ENCODE results near the gene KATNAL1. TPM values are rescaled to one million over a fixed set of nuclear protein-coding genes. Genes with fewer than 3 reads are reported as not detected.

The KATNAL1 gene
- total RNA-seq, 1 donor from 2014 or later, result 20.2 TPM

DNA sequence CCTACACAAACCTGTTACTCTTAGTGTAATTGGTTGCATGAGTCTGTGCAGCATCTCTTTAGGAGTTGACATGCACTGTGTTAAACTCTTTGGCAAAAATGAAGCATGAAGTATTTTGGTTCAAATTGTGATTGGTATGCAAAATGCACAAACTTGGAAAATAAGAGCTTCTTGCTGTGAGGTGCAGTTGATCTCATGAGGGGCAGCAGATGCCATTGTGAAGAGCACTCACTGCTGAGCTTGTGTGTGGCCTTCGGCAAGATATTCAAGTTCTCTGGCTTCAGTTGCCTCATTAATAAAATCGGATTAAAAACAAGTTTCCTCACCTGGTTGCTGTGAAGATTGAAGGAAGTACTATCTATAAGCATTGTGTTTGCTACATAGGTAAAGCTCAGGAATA, 142.3 kb downstream of the KATNAL1 start:
- no peak for DNase-seq (ENCODE audit: extremely low spot score, unreplicated experiment)
- H3K9me3 Mint-ChIP-seq, result peaks cover 3% of the 10 kb centered on the region
- H3K27me3 Mint-ChIP-seq, result peaks cover 38% of the 10 kb centered on the region
- no peak overlapping the region for H3K4me3 Mint-ChIP-seq
- H3K27ac Mint-ChIP-seq, result no peak overlapping the region
- H3K36me3 Mint-ChIP-seq, result no peaks in the 10 kb centered on the region
- TF ChIP-seq, protein P1, sequence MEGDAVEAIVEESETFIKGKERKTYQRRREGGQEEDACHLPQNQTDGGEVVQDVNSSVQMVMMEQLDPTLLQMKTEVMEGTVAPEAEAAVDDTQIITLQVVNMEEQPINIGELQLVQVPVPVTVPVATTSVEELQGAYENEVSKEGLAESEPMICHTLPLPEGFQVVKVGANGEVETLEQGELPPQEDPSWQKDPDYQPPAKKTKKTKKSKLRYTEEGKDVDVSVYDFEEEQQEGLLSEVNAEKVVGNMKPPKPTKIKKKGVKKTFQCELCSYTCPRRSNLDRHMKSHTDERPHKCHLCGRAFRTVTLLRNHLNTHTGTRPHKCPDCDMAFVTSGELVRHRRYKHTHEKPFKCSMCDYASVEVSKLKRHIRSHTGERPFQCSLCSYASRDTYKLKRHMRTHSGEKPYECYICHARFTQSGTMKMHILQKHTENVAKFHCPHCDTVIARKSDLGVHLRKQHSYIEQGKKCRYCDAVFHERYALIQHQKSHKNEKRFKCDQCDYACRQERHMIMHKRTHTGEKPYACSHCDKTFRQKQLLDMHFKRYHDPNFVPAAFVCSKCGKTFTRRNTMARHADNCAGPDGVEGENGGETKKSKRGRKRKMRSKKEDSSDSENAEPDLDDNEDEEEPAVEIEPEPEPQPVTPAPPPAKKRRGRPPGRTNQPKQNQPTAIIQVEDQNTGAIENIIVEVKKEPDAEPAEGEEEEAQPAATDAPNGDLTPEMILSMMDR (conservative IDR thresholded peaks at IDR 0.05), result no peak
- H3K4me1 Mint-ChIP-seq (ENCODE audit: unreplicated experiment), result peaks cover 13% of the 10 kb centered on the region

DNA sequence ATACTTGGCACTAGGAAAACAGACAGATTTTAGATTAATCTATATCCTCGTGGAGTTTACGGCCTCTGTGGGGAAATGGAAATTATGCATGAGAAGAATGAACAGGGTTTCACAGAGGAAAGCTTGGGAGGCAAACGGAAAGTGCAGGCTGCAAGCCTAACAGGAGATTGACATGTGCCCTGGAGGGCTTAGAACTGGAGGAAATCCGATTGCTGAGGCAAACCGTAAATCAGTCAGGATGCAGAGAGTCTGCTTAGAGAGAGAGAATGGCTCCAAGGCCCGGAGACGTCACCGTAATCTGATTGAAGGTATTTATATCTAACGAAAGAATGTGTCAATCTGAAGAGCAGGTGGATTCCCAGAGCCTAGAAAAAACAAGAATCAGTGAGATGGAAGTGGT, 143.2 kb downstream of the KATNAL1 start:
- Mint-ChIP-seq H3K27ac (no peak overlapping the region), H3K9me3 (peaks cover 3% of the 10 kb centered on the region), H3K27me3 (peaks cover 38% of the 10 kb centered on the region), H3K4me3 (no peak overlapping the region), H3K36me3 (no peaks in the 10 kb centered on the region), H3K4me1 (ENCODE audit: unreplicated experiment) (peaks cover 19% of the 10 kb centered on the region)
- TF ChIP-seq, protein P1 (conservative IDR thresholded peaks at IDR 0.05), result no peak
- no peak for DNase-seq (ENCODE audit: extremely low spot score, unreplicated experiment)

DNA sequence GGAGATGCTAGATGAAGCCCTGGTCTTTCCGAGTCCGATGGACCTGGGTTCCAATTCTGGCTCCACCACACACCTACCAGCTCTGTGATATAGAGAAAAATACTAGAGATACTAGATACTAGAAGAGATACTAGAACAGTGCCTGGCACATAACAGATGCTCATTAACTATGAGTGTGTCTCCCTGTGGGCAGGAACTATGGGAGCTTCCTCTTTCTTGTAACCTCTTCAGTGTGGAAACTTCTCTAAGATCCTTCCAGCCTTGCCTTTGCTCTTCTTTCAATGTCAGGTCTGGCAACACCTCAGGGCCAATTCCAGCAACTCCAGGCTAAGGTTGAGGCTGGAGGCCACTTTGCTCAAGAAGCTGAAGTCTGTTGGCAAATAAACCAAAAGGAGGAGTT, 143.9 kb downstream of the KATNAL1 start:
- H3K4me3 Mint-ChIP-seq, result no peak overlapping the region
- peaks cover 25% of the 10 kb centered on the region for H3K4me1 Mint-ChIP-seq (ENCODE audit: unreplicated experiment)
- DNase-seq (ENCODE audit: extremely low spot score, unreplicated experiment), result no peak
- H3K9me3 Mint-ChIP-seq, result peaks cover 3% of the 10 kb centered on the region
- TF ChIP-seq, protein P1 (conservative IDR thresholded peaks at IDR 0.05), result no peak
- H3K27me3 Mint-ChIP-seq, result peaks cover 35% of the 10 kb centered on the region
- H3K27ac Mint-ChIP-seq, result no peak overlapping the region
- H3K36me3 Mint-ChIP-seq, result no peaks in the 10 kb centered on the region

DNA sequence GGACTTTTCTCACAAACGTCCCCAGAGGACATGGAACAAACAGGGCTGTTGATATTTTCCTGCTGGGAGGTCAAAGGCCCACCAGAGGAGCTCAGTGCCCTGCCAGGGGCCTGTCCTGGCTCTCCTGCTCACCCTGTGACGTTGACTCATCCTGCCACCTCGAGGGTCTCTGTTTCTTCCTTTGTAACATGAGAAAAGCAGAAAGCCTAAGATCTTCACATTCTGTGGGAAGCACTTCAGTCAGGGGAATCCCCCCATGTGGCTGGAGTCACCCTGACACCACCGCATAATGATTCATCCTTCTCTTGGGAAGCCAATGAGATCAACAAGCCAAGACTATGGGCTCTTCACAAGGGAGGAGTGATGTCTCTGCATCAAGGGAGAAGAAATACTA, 147.9 kb downstream of the KATNAL1 start:
- DNase-seq (ENCODE audit: extremely low spot score, unreplicated experiment), result no peak
- TF ChIP-seq, protein P1 (conservative IDR thresholded peaks at IDR 0.05), result no peak
- Mint-ChIP-seq H3K4me3 (no peak overlapping the region), H3K27me3 (peaks cover 37% of the 10 kb centered on the region), H3K36me3 (no peaks in the 10 kb centered on the region), H3K27ac (no peak overlapping the region), H3K9me3 (peaks cover 3% of the 10 kb centered on the region), H3K4me1 (ENCODE audit: unreplicated experiment) (peaks cover 33% of the 10 kb centered on the region)

DNA sequence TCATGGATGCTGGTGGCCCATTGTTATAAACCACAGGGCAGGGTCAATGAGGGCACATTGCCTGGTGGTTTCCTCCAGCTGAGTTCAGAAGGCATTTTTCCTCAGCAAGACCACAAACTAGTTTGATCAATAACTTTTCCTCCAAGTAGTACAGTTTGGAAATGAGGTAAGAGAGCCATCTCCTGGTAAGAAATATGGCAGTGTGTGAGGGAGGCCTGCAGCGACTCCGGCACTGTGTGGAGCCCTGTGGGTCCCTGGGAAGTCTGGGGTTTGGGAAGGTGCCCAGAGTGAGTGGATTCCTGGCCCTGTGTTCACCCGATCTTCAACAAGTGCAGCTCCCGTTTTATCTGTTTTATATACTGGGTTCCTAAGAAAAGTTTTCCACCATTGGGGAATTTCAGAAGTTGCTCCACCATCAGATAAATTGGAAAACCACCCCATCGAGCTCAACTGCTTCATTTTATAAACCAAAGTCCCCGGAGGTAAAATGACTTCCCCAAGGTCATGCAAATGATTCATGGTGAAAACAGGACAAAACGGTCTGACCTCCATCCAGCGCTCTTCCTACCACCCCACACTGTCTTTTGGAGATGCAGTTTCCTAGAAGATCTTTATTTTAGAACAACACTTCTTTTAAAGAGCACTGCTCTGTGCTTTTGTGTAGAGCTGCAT, 148.4 kb downstream of the KATNAL1 start:
- no peak overlapping the region for H3K27ac Mint-ChIP-seq
- H3K9me3 Mint-ChIP-seq, result peaks cover 3% of the 10 kb centered on the region
- H3K27me3 Mint-ChIP-seq, result peaks cover 37% of the 10 kb centered on the region
- no peak for DNase-seq (ENCODE audit: extremely low spot score, unreplicated experiment)
- H3K4me1 Mint-ChIP-seq (ENCODE audit: unreplicated experiment), result peaks cover 37% of the 10 kb centered on the region
- H3K4me3 Mint-ChIP-seq, result no peak overlapping the region
- no peaks in the 10 kb centered on the region for H3K36me3 Mint-ChIP-seq
- TF ChIP-seq, protein P1 (conservative IDR thresholded peaks at IDR 0.05), result peak; percentile 40
